GM19193 (cell line): ENCODE measurements around the gene PTPN20.

ENCODE experiments used
- POLR2A ChIP-seq: IDR thresholded peaks from 4 replicates; pipeline ENCODE4 v1.6.1; 2011; ENCODE audit not compliant: insufficient read depth, insufficient read length; ENCODE audit errors: extremely low read depth

Gene PTPN20

DNA sequence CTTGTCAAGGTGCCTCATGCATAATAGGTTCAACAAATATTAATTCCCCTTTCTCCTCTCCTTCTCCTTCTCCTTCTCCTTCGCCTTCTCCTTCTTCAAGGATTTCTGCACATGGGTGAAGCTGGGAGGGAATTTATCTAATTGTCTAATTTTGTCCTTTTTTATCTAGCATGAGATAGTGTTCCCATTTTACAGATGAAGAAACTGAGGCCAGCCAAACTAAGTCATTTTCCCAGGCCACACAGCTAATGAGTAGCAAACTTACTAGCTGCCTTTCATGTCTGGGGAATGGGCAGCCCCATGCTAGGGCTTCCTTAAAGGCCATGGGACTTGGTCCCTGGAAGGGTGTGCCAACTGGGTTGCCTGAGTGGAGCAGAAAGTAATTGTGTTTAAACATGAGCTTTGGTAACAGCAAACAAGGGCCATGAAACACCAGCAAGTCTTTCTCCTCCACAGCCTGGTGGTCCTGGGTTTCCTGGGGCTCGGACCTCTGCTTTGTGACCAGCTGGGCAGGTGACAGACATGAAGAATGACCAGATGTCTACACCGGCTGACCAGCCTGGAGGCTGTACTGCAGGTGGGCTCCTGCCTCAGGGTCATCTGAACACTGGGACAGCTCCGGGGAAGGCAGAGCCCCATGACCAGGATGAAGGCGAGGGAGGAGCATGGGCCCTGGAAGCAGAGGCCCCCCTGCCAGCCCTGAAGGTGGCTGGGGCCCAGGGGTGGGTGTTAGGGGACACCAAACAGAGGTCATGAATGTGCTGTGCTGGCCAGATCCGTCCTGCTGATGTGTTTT is 138.0 kb downstream of the PTPN20 start:
- TF ChIP-seq POLR2A, result no peak

DNA sequence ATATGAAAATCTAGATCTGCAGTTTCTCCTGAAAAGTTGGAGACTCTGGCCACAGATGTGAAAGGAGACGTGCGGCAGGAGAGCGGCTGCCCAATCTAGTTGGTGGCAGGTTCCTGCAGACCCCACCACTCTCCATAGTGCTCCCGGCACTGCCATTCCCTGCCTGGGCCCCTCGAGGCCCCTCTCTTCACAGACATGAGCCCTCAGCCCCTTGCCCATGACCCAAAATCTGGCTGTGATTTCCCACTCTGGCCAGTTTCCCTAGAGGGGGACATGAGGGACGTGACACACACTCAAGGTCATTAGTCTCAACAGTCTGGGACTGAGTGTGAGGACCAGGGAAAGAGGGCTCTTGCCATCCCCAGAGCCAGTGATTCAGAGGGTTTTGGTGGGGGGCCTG is 138.7 kb downstream of the PTPN20 start:
- no peak for TF ChIP-seq POLR2A

DNA sequence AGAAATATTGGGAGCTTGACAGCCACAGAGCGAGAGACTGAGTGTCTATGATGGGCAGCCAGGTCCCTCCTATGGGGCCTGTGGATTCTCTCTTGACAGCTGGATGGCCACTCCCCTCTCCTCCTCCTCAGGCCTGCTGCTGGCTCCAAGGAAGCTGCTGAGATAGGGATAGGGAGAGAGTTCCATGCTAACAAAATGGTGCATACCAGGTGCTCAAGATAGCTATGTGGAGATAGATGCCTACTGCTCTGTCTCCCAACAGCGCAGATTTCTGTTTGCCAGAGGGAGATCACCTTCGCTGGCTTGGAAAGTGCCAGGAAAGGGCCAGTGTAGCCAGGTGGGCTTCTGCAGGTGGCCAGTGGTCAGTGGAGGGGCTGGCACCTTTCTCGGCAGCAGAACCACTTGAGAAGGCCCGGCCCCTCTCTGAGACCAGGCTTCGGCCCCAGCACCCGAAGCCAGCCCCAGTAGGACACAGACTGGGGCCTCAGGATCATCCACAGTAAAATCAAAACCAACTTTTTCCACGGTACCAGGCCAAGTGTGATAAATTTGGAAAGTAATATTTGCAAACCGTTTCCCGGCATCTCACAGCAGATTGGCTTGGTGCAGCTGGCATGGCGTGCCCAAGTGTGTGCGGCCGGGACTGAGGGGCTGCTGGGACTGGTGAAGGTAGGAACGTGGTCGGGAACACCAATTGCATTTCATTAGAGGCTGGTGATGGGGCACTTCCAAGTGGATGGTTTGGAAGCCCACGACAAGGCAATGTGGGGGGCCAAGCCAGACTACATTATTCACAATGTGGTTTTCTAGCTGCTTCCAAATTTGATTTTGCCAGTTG is 139.6 kb downstream of the PTPN20 start:
- no peak for TF ChIP-seq POLR2A

DNA sequence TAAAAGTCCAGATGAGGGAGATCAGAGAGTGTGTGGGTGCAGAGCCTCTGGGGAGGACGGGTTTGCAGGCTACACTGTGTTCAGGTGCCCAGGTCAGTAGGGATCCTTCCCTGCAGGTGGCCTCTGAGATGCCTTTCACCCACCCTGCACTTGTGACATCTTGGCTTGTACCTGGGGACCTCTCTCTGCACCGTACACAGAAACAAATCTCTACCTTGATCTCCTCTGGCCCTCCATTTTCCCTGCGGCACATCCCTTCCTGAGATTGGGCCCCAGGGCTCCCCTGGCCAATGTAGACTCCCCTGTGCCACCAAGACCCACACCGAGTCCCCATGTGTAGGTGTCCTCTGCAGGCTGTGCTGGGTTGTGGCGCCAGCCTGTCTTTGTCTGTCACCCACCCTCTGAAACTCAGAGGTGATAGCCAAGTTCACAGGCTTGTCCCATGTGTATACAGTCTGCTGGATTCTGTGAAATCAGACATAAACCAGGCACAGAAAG is 140.6 kb downstream of the PTPN20 start:
- no peak for TF ChIP-seq POLR2A
